Ishikawa (cell line): Measurements from ENCODE around the gene ICE1.

Source experiments
- CEBPB ChIP-seq: IDR thresholded peaks from 2 replicates; pipeline ENCODE4 v1.6.1; 2012
- CREB1 ChIP-seq: IDR thresholded peaks from 2 replicates; pipeline ENCODE4 v1.6.1; 2012; ENCODE audit warnings: low read depth
- EGR1 ChIP-seq: IDR thresholded peaks from 2 replicates; pipeline ENCODE4 v1.6.1; 2012
- EP300 ChIP-seq: IDR thresholded peaks from 2 replicates; pipeline ENCODE4 v1.6.1; 2012; ENCODE audit warnings: borderline replicate concordance
- FOXM1 ChIP-seq: IDR thresholded peaks from 2 replicates; pipeline ENCODE4 v1.6.1; 2012; ENCODE audit warnings: low read depth, borderline replicate concordance
- MAX ChIP-seq: IDR thresholded peaks from 2 replicates; pipeline ENCODE4 v1.6.1; 2012
- NFIC ChIP-seq: IDR thresholded peaks from 2 replicates; pipeline ENCODE4 v1.6.1; 2012
- RAD21 ChIP-seq: IDR thresholded peaks from 2 replicates; pipeline ENCODE4 v1.6.1; 2012; ENCODE audit warnings: low read depth
- TAF1 ChIP-seq: IDR thresholded peaks from 2 replicates; pipeline ENCODE4 v1.6.1; 2012; ENCODE audit warnings: low read depth, mild to moderate bottlenecking
- TCF12 ChIP-seq: IDR thresholded peaks from 2 replicates; pipeline ENCODE4 v1.6.1; 2012; ENCODE audit warnings: low read depth
- TEAD4 ChIP-seq: IDR thresholded peaks from 2 replicates; pipeline ENCODE4 v1.6.1; 2012
- USF1 ChIP-seq: IDR thresholded peaks from 2 replicates; pipeline ENCODE4 v1.6.1; 2012
- YY1 ChIP-seq: IDR thresholded peaks from 2 replicates; pipeline ENCODE4 v1.6.1; 2012; ENCODE audit warnings: low read depth
- ZBTB7A ChIP-seq: IDR thresholded peaks from 2 replicates; pipeline ENCODE4 v1.6.1; 2012; ENCODE audit warnings: low read depth
- TF ChIP-seq, protein P1 (sequence below): IDR thresholded peaks from 2 replicates; pipeline ENCODE4 v1.6.1; 2012; ENCODE audit warnings: low read depth, mild to moderate bottlenecking

Gene ICE1

DNA sequence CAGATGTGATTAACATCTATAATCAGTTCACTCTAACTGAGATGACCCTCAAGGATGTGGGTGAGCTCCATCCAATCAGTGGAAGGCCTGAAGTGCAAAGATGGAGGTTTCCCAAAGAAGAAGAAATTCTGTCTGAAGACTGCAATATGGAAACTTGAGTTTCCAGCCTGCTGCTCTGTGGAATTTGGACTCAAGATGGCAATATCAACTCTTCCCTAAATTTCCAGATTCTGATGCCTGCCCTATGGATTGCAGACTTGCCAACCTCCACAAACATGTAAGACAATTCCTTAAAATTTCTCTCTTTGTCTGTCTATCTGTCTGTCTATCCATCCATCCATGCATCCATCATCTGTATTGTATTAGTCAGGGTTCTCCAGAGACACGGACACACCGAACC is 85.9 kb downstream of the ICE1 start:
- no peak for TF ChIP-seq FOXM1
- TF ChIP-seq CEBPB = no peak
- TF ChIP-seq ZBTB7A = no peak
- TF ChIP-seq EGR1 = no peak
- TF ChIP-seq MAX = no peak
- no peak for TF ChIP-seq NFIC
- no peak for TF ChIP-seq TAF1
- TF ChIP-seq CREB1 = no peak
- TF ChIP-seq TEAD4 = no peak
- TF ChIP-seq YY1 = no peak
- TF ChIP-seq EP300 = no peak
- TF ChIP-seq USF1 = no peak
- TF ChIP-seq RAD21 = no peak
- no peak for TF ChIP-seq TCF12
- TF ChIP-seq, protein P1, sequence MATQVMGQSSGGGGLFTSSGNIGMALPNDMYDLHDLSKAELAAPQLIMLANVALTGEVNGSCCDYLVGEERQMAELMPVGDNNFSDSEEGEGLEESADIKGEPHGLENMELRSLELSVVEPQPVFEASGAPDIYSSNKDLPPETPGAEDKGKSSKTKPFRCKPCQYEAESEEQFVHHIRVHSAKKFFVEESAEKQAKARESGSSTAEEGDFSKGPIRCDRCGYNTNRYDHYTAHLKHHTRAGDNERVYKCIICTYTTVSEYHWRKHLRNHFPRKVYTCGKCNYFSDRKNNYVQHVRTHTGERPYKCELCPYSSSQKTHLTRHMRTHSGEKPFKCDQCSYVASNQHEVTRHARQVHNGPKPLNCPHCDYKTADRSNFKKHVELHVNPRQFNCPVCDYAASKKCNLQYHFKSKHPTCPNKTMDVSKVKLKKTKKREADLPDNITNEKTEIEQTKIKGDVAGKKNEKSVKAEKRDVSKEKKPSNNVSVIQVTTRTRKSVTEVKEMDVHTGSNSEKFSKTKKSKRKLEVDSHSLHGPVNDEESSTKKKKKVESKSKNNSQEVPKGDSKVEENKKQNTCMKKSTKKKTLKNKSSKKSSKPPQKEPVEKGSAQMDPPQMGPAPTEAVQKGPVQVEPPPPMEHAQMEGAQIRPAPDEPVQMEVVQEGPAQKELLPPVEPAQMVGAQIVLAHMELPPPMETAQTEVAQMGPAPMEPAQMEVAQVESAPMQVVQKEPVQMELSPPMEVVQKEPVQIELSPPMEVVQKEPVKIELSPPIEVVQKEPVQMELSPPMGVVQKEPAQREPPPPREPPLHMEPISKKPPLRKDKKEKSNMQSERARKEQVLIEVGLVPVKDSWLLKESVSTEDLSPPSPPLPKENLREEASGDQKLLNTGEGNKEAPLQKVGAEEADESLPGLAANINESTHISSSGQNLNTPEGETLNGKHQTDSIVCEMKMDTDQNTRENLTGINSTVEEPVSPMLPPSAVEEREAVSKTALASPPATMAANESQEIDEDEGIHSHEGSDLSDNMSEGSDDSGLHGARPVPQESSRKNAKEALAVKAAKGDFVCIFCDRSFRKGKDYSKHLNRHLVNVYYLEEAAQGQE = no peak

DNA sequence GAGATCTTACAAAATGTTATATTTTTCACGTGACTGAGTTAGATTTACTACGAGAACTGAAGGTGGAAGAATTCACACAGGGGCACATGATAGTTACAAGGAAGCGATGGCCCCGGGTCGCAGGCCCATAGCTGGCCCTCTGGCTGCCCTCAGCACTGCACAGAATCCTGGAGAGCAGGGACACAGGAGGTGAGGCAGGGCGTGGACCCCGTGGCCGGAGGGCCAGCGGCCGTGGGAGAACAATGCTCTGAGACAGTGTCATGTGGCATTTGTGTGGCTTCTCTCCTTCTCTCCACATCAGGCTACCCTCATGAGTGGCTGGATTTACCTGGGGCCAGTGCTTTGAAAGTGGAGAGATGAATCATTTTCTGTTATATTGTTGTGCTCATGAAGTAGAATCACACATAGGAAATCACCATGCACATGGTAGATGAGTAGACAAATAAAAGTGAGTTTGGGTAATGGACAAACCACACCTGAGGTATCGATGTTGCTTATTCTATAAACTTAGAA is 89.5 kb downstream of the ICE1 start:
- TF ChIP-seq YY1 = no peak
- TF ChIP-seq, protein P1 = no peak
- no peak for TF ChIP-seq ZBTB7A
- no peak for TF ChIP-seq TEAD4
- TF ChIP-seq MAX = no peak
- no peak for TF ChIP-seq EGR1
- no peak for TF ChIP-seq TAF1
- no peak for TF ChIP-seq USF1
- TF ChIP-seq NFIC = no peak
- TF ChIP-seq FOXM1 = no peak
- TF ChIP-seq CREB1 = no peak
- TF ChIP-seq TCF12 = no peak
- TF ChIP-seq CEBPB = no peak
- TF ChIP-seq EP300 = no peak
- TF ChIP-seq RAD21 = no peak

- TF ChIP-seq CREB1 = no peak
- TF ChIP-seq MAX = no peak
- TF ChIP-seq YY1 = no peak
- no peak for TF ChIP-seq TAF1
Measured at GRCh38 chr5:5512543-5512942, 90.1 kb downstream of the ICE1 start.

GRCh38 chr5:5521029-5521428 is 98.6 kb downstream of the ICE1 start:
- TF ChIP-seq EGR1 (no peak), ZBTB7A (no peak)
- TF ChIP-seq, protein P1 = no peak

- no peak for TF ChIP-seq ZBTB7A
- TF ChIP-seq NFIC = no peak
- no peak for TF ChIP-seq RAD21
- no peak for TF ChIP-seq EGR1
- TF ChIP-seq YY1 = no peak
- no peak for TF ChIP-seq USF1
- no peak for TF ChIP-seq TEAD4
- TF ChIP-seq, protein P1 = no peak
- TF ChIP-seq CREB1 = no peak
- no peak for TF ChIP-seq TCF12
- no peak for TF ChIP-seq MAX
Measured at GRCh38 chr5:5521478-5521877, 99.0 kb downstream of the ICE1 start.
